ENCODE measurements around the gene SERPING1.

The SERPING1 gene

DNA sequence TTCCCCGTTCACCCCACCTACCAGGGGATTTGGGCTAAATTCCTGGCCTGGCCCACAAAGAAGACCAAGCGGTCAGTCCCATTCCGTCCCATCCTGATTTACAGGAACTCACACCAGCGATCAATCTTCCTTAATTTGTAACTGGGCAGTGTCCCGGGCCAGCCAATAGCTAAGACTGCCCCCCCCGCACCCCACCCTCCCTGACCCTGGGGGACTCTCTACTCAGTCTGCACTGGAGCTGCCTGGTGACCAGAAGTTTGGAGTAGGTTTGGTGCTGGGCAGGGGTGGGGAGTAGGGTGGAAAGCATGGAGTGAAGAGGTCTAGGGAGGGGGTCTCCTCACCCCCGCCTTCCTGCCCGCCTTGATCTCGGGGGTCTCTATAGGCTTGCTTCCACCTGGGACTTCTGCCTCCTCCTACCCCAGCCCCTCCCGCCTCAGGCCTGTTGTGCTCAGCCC is at the start of gene SERPING1:
Gene SERPING1, plus strand, starts transcription at position 225 of the 455 bp plus-strand sequence. CDS start 586 bp downstream, outside the sequence.
- DNase-seq (ENCODE audit: low read depth): no peak

DNA sequence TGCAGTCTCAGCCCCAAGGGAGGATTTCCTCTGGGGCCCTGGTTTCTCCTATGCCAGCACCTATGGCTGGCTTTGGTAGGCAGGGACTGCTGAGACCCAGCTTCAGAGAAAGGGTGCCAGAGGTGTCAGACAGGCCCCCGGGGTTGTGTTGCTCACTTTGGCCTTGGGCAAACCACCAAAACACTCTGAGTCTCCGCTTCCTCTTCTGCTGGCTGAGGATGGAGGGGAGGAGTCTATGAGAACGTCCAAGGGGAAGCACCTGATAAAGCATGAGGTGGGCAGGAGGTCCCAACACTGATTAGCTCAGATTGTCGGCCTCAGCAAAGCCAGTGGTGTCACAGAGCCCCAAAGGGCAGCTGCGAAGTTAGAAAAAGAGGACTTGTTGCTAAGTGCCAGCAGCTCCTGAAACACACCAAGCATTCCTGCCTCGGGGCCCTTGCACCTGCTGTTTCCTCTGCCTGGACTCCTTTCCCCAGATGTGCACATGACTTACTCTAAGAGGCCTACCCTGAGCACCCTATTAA is 49.6 kb upstream of the SERPING1 start:
- DNase-seq (ENCODE audit: low read depth): no peak

DNA sequence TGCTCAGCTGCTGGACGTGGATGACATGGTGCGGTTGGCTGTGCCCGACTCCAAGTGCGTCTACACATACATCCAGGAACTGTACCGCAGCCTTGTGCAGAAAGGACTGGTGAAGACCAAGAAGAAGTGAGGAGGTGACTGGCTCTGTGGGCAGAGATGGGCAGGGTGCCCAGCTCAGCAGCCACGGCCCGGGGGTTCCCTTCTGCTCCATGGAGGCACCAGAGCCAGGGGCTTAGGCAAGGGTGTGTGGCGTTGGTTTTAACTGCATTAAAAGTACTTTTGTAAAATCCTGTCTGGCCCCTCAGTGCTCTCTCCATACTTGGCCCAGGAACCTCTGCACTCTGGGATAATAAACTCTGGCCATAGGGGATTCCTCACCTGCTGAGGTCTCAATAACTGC is 47.5 kb upstream of the SERPING1 start:
- no peak for DNase-seq (ENCODE audit: low read depth)

DNA sequence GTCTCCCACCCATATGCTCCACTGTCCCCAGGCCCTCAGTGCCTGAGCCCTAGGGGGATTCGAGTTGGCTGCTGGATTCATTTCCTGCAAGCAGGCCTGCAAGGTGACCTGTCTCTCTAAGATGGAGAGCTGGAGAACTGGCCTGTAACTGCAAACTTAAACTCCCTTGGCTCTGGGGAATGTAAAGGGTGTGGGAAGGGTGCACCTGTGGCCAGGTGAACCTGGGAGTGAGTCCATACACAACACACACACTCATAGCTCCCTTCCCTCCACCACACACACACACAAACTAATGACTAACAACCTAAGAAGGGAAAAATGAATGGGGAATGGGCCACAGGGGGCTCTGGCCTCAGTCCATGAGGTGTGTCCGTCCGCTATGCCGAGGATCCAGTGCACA is 45.5 kb upstream of the SERPING1 start:
- no peak for DNase-seq (ENCODE audit: low read depth)

DNA sequence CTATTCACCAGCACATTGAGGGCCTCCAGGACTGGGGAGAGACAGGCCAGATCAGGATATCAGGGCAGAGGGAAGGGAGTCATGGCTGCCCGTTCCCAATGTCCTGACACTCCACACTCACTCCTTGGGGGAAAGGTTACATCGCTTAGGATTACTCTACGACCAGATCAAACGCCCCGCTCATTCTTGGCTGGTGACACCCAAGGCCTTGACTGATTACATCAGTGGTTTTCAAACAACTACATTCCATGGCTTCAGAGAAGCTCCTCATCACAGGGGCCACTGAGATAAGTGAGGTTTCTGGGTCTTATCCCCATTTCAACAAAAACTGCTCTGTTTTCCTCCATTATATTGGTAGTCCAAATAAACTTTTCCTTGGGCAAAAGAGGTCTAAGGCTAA is 45.0 kb upstream of the SERPING1 start:
- DNase-seq (ENCODE audit: low read depth): no peak

DNA sequence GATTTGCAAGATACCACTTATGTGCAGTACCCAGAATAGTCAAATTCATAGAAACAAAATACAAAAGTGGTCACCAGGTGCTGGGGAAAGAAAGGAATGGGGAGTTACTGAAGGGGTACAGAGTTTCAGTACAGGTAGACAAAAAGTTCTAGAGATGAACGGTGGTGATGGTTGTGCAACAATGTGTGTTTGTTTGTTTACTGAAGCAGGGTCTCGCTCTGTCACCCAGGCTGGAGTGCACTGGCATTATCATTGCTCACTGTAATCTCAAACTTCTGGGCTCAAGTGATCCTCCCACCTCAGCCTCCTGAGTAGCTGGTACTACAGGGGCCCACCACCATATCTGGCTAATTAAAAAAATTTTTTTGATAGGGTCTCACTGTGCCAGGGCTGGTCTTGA is 42.1 kb upstream of the SERPING1 start:
- no peak for DNase-seq (ENCODE audit: low read depth)

DNA sequence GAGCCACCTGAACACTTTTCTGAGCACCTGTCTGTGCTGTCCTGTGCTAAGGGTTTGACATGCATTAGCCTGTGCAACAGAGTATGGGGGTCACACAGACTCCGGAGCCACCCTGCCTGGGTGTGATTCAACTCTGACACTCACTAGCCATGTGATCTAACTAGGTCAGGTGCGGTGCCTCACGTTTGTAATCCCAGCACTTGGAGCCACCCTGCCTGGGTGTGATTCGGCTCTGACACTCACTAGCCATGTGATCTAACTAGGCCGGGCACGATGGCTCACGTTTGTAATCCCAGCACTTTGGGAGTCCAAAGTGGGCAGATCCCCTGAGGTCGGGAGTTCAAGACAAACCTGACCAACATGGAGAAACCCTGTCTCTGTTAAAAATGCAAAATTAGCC is 41.4 kb upstream of the SERPING1 start:
- no peak for DNase-seq (ENCODE audit: low read depth)

DNA sequence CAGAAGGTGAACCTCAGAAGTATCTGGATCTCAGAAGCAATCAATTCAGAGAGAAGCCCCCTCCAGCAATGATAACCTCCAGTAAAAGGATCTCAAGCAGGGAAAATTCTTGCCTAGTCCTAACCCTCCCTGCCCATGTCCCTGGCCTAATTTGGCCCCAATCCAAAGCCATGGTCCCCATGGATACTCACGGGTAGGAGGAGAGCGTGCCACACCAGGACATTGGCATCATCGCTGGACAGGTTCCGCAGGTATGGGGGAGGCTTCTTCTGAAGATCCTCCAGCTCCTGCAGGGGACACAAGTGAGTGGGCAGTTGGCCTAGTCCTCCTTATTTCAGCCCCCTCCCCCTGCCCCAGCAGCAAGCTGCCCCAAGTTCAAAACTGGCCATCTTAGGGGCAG is 37.3 kb upstream of the SERPING1 start:
- DNase-seq (ENCODE audit: low read depth): no peak

DNA sequence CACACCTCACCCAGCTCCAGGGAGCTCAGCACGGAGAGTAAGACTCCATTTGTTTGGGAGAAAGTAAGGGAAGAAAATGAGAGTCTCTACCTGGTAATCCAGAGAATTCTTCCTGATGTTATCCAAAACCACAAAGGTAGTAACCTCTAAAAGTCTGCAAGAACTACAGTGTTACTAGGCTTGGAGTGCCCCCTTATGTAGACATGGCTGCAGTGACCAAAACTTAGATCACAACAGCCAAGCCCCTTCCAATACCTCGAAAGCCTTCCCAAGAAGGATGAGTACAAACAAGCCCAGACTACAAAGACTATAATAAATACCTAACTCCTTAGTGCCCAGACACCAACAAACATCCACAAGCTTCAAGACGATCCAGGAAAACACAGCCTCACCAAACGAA is 34.9 kb upstream of the SERPING1 start:
- no peak for DNase-seq (ENCODE audit: low read depth)

DNA sequence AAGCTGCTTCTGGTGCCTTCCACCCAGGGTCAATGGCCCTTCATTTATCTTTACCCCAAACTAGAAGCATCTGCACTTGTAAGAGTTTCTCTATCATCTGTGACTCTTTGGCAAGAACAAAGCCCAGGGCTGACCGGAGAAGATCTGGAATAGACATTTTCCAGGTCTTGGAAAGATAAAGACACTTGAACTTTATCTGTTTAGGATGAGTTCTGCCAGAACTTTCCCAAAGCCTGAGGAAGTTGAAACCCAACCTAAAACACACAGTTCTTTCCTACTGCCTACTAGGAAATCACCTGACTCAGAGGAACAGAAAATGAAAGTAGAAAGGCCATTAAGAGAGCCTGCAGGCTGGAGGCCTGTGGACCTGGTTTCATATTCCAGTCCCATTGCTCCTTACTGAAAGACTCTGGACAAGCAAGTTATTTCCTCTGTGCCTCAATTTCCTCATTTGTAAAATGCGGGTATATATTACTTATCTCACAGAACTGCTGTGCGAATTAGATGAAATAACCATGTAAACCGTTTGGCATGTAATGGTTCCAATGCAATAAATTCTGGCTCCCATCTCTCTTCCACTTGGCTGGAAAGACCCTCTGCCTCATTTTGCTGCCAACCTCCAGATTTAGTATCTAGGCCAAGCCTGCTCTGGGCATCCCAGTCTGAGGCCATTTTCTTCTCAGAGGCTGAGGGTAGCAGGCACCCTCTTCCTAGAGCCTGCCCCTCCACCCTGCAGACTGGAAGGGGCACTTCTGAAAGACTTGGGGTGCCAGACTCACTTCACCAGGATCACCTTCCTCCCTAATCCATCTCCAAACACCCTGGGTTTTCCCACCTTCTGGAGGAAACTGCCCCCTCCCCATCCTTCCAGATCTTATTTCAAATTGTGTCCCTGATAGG is 31.2 kb upstream of the SERPING1 start:
- no peak for DNase-seq (ENCODE audit: low read depth)

DNA sequence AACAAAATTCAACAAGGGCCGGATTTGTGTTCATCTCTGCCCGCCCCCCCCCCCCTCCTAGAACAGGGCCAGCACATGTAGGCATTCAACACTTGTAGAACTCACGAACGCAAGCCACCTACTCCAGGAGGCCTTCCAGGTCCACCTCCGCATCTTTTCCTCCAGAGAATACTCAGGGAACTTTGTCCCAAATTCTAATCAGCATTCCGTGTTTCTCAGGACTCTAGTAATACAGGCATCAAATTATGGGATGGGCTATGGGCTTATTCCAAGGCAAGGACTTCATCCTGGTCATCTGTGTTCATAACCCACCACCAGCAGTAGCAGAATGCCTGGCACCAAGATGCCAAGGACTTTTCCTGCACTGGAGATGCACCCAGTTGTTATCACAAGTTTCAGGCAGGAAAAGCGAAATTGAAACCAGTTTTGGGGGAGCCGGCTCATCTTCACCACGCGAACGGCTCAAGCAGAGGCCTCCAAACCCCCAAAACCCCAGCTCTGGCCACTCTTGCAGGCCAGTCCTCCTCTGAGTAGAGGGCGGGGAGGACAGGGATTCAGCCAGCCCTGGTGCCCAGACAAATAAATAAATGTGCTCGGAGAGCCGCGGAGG is 30.5 kb upstream of the SERPING1 start:
- no peak for DNase-seq (ENCODE audit: low read depth)

DNA sequence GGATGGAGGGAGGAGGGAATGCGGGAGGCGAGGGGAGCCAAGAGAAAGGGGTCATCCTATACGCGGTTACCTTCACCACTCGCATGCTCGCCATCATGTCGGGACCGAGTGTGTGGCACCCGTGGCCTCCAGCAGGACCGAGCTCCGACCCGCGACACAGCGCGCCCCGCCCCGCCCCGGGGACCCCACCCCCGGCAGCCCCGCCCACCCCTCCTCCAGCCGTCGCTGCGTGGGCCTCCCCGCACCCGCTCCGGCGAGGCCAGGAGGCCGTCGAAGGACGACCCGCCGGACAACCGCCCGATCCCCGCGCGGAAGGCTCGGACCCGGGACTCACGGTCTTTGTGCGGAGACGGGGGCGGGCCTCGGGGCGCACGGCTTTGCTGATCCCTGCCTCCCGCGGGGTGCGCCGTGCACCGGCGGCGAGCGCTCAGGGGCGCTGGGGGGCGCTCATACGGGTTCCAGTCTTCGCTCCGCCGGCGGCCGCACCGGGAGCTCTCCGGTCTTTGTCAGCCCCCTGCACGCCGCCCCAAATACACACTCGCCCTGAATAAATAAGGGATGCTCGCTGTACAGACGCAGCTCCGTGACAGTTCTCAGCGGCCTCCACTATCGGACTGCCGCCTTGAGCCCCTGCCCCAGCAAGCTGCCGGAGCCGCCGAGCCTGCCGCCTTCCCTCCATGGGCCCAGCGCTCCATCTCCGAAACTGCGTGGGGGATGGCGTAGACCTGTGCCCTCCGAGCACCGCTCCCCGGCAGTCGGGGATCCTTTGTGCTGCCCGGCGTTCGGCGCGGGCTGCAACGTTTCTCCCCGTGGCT is 29.8 kb upstream of the SERPING1 start, which contains the start of gene UBE2L6:
Gene UBE2L6, minus strand, starts transcription at position 158 of the 815 bp plus-strand sequence. Its CDS starts 61 bp downstream, at position 97.
- no peak for DNase-seq (ENCODE audit: low read depth)

DNA sequence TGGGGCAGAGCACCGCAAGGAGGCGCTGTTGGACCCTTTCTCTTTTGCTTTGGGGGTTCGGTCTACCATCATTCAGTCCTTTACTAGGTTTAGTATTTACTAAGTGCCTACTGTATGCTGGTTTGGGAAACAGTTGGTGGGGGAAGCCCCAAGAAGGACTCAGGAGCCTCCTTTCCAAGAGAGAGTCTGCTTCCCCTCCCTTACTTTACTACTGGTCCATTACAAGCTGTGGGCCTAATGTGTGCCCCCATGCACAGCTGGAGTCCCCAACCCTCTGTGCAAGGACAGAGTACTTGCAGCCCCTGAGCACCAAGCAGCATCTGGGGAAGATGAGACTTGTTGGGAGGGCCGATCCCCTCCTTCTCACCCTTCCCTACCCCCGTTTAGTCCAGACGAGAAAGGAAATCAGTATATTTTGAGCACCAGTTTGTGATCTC is 29.1 kb upstream of the SERPING1 start:
- peak; percentile 33 for DNase-seq (ENCODE audit: low read depth)

DNA sequence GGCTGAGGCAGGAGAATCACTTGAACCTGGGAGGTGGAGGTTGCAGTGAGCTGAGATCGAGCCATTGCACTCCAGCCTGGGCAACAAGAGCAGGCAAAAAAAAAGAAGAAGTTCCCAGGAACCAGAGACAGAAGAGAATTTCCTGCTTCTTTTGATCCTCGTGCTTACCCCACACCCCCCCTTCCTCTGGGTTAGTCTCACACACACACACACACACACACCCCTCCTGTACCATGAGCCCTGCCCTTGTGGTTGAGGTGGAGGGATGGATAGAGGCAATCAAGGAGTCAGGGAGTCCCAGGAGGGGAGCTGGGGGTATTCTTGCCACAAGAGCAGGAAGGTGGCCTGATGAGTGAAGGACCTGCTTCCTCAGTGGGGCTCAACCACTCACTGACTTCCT is 25.9 kb upstream of the SERPING1 start:
- peak; percentile 35 for DNase-seq (ENCODE audit: low read depth)

DNA sequence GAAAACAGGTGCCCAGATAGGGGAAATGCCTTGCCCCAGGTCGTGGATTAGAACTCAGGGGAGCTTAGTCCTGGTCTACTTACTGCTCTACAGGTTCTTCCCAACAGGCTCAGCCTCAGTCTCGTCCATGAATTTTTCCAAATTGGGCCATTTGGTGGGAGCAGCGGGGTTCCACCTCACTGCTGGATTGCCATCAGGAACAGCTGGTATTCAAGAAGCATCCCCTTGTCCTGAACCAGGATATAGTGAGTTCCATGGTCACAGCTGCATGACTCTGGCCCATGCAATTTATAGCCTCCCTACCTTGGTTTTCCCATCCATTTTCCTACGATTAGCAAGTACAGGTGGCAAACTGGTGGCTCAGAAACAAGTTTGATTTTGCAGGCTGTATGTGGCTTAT is 23.4 kb upstream of the SERPING1 start:
- DNase-seq (ENCODE audit: low read depth): no peak

DNA sequence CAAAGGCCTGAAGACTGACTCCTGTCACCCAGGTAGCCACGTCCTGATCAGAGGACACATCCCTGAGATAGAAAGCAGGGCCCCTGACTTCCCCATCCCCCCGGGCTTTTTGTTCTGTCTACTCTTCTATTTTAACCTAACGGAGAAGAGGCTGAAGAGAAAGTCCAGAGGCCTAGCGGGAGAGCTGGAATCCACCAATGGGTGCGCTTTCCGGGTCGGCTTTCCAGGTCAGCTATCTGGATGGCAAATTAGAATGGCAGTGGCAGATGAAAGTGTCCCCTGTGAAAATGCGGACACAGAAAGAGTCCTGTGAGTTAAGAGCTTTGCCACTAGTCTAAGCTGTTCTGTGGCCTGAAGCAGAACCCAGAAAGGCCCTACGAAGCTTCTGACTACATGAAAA is 13.1 kb upstream of the SERPING1 start:
- no peak for DNase-seq (ENCODE audit: low read depth)

DNA sequence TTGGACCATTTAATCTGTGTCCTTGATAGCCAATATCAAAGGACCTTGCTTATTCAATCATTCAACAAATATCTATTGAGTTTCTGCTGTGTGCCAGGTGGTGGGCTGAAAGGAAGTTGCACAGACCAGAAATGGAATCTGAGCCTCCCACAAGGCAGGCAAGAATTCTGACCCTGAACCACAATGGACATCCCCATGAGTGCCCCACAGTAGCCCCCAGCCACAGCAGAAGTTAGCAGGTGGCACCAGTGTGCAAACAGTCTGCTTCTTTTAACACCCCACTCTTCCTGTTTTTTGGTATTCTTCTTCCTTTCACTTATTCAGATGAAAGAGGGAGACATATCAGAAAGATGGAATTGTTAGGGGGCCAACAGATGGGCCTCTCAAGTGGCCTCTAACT is 12.2 kb upstream of the SERPING1 start:
- DNase-seq (ENCODE audit: low read depth): no peak

DNA sequence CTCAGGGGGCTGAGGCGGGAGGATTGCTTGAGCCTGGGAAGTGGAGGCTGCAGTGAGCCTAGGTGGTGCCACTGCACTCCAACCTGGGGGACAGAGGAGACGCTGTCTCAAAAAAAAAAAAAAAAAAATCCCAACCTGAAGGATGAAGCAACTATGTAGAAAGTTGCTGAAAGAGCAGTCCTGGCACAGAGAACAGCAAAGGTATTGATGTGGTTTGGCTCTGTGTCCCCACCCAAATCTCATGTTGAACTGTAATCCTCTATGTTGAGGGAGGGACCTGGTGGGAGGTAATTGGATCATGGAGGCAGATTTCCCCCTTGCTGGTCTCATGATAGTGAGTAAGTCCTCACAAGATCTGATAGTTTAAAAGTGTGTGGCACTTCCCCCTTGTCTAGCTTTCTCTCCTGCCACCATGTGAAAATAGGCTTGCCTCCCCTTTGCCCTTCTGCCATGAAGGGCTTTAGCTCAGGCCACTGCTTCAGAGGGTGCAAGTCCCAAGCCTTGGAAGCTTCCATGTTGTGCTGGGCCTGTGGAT is 10.7 kb upstream of the SERPING1 start:
- DNase-seq (ENCODE audit: low read depth): no peak

DNA sequence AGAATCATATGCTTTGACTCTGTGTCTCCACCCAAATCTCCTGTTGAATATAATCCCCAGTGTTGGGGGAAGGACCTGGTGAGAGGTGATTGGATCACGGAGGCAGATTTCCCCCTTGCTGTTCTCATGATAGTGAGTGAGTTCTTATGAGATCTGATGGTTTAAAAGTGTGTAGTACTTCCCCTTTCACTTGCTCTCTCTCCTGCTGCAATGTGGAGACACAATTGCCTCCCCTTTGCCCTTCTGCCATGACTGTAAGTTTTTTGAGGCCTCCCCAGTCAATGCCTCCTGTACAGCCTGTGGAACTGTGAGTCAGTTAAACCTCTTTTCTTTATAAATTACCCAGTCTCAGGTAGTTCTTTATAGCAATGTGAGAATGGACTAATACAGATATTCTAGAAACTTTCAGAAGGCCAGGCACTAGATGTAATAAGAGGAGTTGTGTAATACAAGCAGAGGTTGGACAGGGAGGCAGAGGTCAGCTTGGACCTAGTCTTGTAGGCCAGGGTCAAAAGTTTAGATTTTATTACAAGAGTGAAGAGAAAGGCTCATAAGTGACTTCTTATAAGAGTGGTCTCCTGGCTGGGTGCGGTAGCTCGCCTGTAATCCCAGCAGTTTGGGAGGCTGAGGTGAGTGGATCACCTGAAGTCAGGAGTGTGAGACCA is 9.3 kb upstream of the SERPING1 start:
- no peak for DNase-seq (ENCODE audit: low read depth)

DNA sequence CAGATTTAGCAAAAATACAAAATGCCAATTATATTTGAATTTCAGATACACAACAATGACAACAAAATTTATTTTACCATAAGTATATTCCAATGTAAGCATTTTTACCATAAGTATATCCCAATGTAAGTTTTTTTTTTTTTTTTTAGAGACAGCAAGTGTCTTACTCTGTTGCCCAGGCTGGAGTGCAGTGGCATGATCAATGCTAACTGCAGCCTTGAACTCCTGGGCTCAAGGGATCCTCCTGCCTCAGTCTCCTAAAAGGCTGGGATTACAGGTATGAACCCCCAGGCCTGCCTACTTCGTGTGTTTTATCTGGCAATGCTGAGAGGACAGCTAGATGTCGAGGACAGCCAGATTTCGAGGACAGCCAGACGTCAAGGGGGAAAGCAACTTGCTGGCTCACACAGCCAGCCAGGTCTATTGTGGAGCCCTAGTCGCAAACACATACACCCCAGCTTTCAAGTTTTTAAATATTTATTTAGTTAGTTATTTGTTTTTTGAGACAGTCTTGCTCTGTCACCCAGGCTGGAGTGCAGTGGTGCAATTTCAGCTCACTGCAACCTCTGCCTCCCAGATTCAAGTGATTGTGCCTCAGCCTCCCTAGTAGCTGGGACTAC is 1.1 kb upstream of the SERPING1 start:
- no peak for DNase-seq (ENCODE audit: low read depth)
